ENCODE data around the gene F7. TPM values are rescaled to one million over a fixed set of nuclear protein-coding genes. Genes with fewer than 3 reads are reported as not detected.

Gene F7
- total RNA-seq, 4 donors from 2014 or later: 0.69 TPM; not detected in 3

DNA sequence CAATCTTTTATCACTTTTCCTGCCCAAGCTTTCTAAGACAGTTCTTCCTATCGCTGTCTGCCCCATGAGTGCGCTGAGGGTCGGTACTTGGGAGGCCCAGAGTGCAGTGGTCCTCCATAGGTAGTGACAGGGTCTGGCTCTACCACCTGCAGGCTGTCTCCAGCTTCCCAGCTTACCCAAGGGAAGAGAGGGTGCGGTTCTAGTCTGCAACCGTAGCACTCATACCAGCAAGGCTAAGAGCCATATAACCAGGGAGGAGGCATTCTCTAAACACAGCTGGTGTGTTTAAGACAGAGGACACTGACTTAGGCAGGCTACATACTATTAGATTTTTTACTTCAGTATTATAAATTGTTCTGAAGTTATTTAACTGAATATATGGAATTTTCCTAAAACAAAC, 61.1 kb downstream of the F7 start:
- no peaks in the 10 kb centered on the region for H3K4me1 ChIP-seq
- TF ChIP-seq CTCF (IDR thresholded peaks at IDR 0.05): no peak
- no peak for TF ChIP-seq POLR2A (IDR thresholded peaks at IDR 0.05)
- no peaks in the 10 kb centered on the region for H3K36me3 ChIP-seq
- DNase-seq: no peak
- H3K27me3 ChIP-seq: no peaks in the 10 kb centered on the region
- no peaks in the 10 kb centered on the region for H3K9me3 ChIP-seq
- H3K27ac ChIP-seq: no peak overlapping the region
- no peak overlapping the region for H3K4me3 ChIP-seq
- intact Hi-C loops (cut with DNase I; ENCODE audit: low total_unique reads): no loop called here

- no peak for TF ChIP-seq POLR2A (IDR thresholded peaks at IDR 0.05)
- no peak for TF ChIP-seq CTCF (IDR thresholded peaks at IDR 0.05)
- H3K27me3 ChIP-seq: no peaks in the 10 kb centered on the region
- H3K4me1 ChIP-seq: no peaks in the 10 kb centered on the region
- no peak overlapping the region for H3K4me3 ChIP-seq
- no peaks in the 10 kb centered on the region for H3K36me3 ChIP-seq
- intact Hi-C loops (cut with DNase I; ENCODE audit: low total_unique reads): no loop called here
- DNase-seq: no peak
- H3K9me3 ChIP-seq: no peaks in the 10 kb centered on the region
- H3K27ac ChIP-seq: no peak overlapping the region
Observed at GRCh38 chr13:113167155-113167554, 61.6 kb downstream of the F7 start.

DNA sequence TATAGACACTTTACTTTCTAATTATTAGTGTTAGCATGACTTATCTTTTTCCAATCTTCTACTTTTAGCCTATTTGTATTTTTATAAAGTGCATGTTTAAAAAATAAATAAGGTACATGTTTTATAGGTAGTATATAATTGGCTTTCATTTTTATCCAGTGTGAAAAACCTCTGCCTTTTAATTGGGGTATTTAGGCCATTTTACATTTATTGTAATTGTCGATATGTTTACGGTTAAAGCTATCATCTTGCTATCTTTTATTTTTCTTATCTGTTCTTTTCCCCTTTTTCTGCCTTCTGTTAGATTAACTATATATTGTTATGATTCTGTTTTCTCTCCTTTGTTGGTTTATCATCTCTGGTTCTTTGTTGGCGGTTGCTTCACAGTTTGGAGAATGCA, 62.0 kb downstream of the F7 start:
- no peaks in the 10 kb centered on the region for H3K36me3 ChIP-seq
- no peak overlapping the region for H3K27ac ChIP-seq
- H3K9me3 ChIP-seq: no peaks in the 10 kb centered on the region
- no peak for DNase-seq
- no peak for TF ChIP-seq CTCF (IDR thresholded peaks at IDR 0.05)
- no peak for TF ChIP-seq POLR2A (IDR thresholded peaks at IDR 0.05)
- intact Hi-C loops (cut with DNase I; ENCODE audit: low total_unique reads): no loop called here
- no peaks in the 10 kb centered on the region for H3K4me1 ChIP-seq
- H3K4me3 ChIP-seq: no peak overlapping the region
- no peaks in the 10 kb centered on the region for H3K27me3 ChIP-seq

DNA sequence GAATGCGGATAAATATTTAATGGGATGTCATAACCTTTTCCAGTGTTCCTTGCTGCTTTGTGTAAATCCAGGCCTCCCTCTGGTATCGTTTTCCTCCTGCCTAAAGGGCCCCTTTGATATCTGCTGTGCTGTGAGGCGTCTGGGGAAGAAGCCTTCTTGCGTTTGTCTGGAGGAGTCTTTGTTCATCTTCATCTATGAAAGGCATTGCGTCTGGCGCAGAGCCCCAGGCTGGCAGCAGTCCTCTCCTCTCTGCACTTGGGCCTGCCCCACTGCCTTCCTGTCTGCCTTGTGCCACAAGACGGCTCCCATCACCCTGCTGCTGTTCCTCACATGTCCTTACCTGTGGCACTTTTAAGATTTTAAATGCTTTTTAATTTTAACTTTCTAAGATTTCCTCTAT, 62.6 kb downstream of the F7 start:
- H3K4me1 ChIP-seq: no peaks in the 10 kb centered on the region
- H3K4me3 ChIP-seq: no peak overlapping the region
- H3K9me3 ChIP-seq: no peaks in the 10 kb centered on the region
- no peaks in the 10 kb centered on the region for H3K27me3 ChIP-seq
- intact Hi-C loops (cut with DNase I; ENCODE audit: low total_unique reads): no loop called here
- no peak for DNase-seq
- no peak for TF ChIP-seq CTCF (IDR thresholded peaks at IDR 0.05)
- no peak for TF ChIP-seq POLR2A (IDR thresholded peaks at IDR 0.05)
- H3K27ac ChIP-seq: no peak overlapping the region
- no peaks in the 10 kb centered on the region for H3K36me3 ChIP-seq

DNA sequence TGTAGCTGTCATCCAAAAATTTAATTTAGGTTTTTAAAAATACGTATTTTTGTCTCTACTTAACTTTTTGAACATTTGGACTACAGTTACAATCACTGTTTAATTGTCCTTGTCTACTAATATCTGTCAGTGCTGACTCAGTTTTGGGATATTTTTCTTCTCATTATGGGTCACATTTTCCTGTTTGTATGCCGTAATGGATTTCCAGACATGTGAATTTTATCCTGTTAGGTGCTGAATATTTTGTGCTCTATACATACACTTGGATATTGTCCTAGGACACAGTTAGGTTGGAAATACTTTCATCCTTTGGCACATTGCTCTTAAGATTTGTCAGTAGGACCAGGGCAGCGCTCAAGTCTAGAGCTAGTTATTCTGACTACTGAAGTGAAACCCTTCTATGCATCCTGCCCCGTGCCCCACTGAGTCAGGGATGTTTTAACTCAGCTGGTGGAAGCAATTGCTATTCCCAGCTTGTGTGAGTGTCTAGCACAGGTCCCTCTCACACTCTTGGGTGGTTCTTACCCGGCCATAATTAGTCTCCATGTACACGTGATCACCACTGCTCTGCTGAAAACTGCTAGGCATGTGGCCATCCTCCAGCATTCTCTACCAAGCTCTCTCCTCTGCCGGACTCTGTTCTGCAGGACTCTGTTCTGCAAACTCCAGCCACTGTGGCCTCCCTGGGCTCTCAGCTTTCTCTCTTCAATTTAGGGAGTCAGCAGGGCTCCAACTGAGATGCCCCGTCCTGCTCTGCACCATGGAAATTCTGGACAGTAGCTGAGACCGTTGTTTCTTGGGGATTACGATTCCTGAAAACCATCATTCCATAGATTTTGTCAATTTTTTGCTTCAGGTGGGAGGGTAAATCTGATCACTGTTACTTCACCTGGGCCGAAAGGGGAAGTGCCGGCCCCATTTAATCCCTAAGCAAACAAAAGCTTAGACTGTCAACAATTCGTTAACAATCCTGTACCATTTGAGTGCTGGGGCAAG, 64.0 kb downstream of the F7 start:
- DNase-seq: no peak
- no peak overlapping the region for H3K27ac ChIP-seq
- H3K36me3 ChIP-seq: no peaks in the 10 kb centered on the region
- intact Hi-C loops (cut with DNase I; ENCODE audit: low total_unique reads): no loop called here
- H3K4me1 ChIP-seq: no peaks in the 10 kb centered on the region
- H3K4me3 ChIP-seq: no peak overlapping the region
- H3K27me3 ChIP-seq: no peaks in the 10 kb centered on the region
- TF ChIP-seq POLR2A (IDR thresholded peaks at IDR 0.05): no peak
- no peaks in the 10 kb centered on the region for H3K9me3 ChIP-seq

Small RNAs within 50 kb of the gene (small RNA-seq; reads per million reads assigned to genes)
- gene AL137002.1: not detected

Other genes with a start within 250 kb of the F7 start
- gene MCF2L, start 136.6 kb upstream of the F7 start, total RNA-seq: 100 to 1,000 TPM in 1 of 4 donors, 10 to 100 TPM in 3; 25.0 to 103 (median 61.0) TPM
- 10 to 100 TPM in 2 of 4 donors, 1 to 10 TPM in 2; 6.8 to 56.8 (median 12.1) TPM for gene F10, start 17.0 kb downstream of the F7 start, total RNA-seq
- not detected for gene PROZ, start 52.9 kb downstream of the F7 start, total RNA-seq
- gene PCID2, start 102.9 kb downstream of the F7 start, total RNA-seq: 10 to 100 TPM; 35.9 to 75.6 (median 70.7) TPM
- 100 to 1,000 TPM in 1 of 4 donors, 10 to 100 TPM in 3; 34.3 to 110 (median 66.1) TPM for gene CUL4A, start 103.8 kb downstream of the F7 start, total RNA-seq
- gene LAMP1, start 191.4 kb downstream of the F7 start, total RNA-seq: 100 to 1,000 TPM in 2 of 4 donors, 10 to 100 TPM in 2; 85.6 to 144 (median 93.4) TPM